ENCODE measurements around the gene ABCF2.
A peak's percentile ranks its signal among the peaks of the same experiment; 100 is the strongest.

ABCF2 gene

DNA sequence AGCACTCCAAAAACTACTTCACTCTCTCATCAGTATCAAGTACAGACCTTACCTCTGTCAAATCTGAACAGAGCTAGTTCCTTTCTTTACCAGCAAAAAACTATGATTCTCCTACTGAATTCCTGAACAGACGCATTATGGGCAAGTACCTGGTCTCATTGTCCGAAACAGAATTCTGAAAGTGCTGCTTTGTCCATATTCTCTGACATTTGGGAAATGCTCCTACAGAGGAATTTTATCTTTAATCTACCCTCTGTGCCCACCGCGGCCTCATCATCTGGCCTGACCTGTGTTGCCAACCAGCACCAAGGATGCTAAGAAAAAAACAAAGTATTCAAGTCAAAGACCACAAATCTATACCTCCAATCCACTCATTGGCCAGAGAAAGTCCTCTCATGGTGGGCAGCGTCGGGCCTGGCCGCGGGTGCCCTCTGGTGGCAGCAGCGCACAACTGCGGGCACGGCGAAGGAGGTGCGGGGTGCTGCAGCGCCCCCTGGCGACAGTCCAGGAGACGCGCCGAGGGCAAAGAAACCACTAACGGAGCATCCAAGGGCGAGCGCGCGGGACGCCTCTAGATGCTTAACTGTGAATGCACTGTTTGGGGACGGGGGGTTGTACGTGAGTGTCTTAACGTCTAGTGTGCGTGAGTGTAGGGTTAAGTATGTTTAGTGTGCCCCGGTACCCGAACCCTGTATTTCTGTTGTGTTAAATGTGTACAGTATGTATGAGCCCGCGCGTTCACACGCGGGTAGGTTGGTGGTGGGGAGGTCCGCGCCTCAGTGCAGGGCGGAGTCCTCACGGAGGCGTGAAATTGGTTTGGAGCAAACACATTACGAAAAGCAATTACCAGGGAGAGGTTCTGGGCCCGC lies 54.5 kb downstream of the ABCF2 start:
- DNase-seq = peak; percentile 61

DNA sequence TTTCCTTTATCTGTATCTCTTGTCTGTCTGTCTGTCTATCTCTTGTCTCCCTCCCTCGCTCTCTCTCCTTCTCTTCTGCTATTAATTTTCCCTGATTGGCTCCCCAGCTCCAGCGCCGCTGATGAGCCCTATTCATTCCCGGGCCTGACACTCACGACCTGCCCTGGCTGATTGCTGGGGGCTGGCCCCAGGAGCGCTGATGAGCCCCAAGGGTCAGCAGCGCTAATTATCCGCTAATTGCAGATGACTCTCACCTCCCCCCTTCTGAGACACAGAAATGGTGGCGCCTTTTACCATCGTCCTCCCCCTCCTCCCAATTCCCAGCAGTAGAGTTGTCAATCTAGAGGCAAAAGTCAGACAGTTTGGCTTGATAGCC lies 58.2 kb downstream of the ABCF2 start:
- DNase-seq = no peak

DNA sequence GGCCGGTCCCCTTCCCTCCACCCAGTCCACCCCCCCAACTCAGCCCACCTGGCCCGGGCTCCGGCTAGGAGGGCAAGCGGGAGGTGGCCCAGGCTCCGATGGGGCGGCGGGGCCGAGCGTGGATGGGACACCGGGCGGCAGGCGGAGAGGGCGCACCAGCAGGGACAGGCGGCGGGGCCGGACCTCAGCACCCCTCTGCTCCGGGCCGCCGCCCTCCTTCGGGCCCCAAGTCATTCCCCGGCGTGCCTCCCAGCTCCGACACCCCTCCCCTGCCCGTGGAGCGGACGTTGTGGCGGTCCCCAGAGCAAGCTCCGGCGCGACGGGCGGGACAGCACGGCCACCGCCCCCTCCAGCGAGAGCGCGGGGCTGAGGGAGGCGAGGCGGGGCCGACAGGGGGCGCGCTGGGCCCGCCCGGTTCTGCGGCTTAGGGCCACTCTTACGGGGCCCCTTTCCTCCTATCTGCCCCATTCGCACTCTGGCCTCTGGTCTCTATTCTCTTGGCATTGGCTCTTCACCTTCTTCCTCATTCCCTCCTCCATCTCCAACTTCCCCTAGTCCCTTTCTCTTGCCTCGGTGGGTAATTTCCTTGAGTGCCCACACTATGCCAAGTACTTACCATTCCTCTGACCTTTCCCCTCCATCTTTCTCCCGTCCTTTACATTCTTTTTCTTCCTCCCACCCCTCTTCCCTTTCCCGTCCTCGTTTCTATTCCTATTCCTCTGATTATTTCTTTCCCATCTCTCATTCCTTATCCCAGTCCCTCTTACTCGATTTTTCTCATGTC lies 58.8 kb downstream of the ABCF2 start:
- DNase-seq = peak; percentile 7

DNA sequence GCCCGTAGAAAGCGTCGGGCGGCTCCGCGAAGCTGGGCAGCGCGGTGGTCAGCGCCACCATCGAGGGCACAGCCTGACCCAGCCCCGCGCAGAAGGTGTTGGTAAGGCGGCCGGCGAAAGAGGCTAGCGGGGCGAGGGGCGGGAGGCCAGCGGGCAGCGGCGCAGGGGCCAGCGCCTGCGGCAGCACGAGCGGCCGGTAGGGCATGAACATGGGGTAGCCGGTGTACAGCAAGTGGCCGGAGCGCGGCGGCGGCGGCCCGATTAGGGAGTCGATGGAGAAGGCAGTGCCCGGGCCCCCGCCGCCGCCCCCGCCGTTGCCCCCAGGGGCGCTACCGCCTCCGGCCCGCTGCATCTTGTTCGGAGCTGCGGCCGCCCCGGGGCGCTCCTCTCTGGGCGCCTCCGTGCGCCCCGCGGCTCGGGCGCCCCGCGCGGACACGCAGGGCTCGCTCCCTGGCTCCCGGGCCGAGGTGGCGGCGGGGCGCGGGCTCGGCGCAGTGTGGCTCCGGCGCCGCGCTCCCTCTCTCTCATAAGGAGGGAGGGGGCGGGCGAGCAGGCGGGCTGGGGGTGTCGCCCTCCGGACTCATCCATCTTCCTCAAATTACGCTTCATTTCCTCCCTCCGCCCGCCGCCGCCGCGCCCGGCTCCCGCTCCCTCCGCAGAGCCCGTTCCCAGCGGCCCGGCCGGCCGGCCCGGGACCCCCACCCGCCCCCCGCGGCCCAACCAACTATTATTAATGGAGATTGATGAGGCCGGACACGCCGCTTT lies 59.6 kb downstream of the ABCF2 start, which contains the start of gene GBX1:
Gene GBX1, minus strand, starts transcription at position 498 of the 765 bp plus-strand sequence. Its CDS starts 146 bp downstream, at position 352.
- no peak for DNase-seq

DNA sequence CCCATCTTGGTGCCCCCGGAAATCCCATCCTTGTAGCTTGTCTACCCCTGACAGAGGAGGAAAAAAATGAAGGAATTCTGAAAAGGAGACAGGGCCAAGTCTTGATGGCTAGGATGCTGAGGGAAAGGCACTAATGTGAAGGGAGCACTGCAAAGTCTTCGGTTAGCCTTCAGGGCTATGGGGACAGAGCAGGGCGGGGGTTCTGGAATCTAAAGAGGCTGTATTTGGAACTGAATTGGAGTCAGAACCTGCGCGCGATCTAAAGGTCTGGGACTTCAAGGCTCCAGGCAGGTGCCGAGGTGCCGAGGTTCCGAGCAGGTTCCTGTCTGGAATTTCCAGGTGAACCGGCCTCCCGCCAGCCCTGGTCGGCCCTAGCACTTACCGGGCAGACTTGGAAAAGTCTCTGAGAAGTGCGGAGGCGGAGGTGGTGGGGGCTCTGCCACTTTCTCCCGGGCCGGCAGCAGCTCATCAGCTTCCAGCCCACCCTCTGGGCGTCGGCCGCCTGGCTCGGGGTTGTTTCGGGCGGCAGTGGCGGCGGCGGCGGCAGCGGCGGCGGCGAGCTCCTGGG lies 60.3 kb downstream of the ABCF2 start:
- no peak for DNase-seq
